ENCODE data around the gene SLIT3.

Gene SLIT3

DNA sequence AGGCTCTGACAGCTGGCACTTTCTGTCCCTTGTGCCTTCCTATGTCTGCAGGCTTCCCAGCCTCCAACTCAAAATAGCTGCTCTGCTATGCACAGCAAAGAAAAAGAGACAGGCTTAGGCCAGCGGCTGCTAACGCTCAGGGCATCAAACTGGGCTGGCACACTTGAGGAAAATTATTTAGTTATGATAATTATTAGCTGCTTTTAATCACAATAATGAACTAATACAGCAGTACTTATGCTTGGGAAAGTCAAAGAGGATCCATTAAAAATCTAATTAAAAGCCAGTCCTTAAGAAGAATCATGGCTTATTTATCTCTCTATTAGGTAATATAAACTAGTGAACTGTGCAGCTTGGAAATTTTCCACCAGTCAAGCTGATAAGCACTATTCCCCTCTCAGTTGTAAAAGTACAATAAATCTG is 233.2 kb downstream of the SLIT3 start:
- no peak for DNase-seq

- DNase-seq = no peak
Observed at GRCh38 chr5:169065400-169065799, 235.5 kb downstream of the SLIT3 start.

DNA sequence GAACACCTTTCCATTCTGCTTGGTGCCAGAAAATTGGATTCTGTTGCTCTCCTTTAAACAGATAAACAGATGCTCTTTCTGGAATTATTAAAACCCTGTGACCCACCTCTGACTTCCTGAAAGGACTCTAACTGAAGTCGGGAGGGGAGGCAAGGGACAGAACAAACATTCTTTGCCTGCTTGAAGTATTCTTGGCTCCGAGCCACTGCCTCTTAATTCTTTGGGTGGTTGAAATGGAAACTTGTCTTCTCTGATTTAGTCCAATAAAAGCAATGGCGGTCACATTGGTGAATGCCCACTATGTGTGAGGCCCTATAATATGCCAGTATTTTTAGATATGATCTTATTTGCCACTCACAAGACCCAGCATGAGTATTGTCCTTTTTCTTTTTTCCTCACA is 236.8 kb downstream of the SLIT3 start:
- DNase-seq = no peak

DNA sequence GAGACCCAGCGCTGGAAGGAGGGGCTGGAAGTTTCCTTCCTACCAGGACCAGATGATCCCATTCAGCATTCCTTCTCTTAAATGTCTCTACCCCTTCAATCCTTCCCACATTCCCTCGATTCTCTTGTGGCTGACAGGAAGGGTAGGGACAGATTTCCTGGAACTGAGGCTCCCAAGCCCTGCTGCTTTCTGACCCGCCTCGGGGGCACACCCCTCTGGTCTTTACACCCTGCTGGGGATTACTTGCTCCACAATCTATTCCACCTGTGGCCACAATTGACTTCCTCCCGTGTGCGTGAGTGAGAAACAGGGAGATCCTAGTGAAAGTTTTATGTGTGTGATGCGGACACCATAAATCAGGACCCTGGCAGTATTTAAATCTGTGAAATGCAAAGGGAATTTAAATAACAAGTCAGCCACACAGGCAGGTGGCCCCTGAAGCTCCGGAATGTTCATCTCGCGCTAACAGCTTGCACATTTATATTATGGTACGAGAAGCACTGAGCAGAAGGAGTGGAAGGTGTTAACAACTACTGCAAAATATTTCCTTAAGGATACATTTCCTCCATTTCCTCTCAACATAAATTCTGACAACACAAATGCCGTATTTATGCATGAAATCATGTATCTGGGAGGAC is 237.5 kb downstream of the SLIT3 start:
- no peak for DNase-seq

DNA sequence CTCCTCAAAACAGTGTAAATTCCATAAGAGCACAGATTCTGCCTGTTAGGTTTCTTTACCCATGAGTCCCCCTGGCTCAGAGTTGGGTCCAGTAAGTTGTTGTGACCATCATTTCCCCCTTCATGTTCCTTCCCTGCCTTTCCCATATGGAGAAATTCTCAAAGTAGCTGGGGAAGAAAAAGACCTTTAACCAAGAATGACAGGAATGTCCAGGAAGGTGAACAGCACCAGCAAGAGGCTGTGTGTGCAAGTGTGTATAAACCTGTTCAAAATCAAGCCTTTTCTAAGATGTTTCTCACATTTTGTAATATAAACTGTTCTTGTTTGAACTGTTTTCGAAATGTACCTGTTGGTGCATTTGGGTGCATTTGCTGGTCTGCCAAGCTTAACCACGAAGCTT is 238.2 kb downstream of the SLIT3 start:
- no peak for DNase-seq

DNA sequence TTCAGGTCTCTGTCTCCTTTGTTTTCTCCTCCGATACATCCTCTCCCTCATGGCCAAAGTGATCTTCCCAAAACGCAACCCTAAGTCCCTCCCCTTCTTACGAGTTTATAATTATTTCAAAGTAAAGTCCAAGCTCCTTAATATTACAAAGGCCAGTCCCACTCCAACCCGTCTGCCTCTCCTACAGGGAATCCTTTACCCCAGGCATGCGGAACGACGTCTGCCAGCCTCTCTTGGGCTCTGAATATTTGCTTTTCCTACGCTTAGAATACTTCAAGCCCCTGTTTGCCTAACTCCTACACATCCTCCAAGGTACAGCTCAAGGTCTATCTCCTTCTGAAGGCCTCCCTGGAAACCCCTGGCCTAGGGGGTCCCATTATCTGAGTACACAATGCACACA is 246.4 kb downstream of the SLIT3 start:
- DNase-seq = no peak

DNA sequence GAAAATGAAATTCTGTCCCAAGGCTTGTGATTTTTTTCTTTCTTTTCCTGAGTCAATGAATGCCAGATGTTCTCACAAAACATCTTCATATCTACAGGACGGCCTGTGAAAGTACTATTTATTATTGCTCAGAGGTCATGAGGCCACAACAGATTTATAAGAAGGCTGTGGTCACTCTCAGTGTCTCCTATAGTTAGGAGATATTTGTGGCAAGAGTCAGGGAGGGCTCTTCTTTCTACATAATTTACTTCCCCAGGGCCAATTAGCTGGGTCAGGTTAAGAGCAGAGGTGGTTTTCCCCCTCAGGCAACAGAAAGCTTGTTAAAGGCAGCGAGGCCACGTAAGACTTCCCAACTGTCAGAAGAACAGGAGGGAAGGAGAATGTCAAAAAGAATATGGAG is 248.7 kb downstream of the SLIT3 start:
- DNase-seq = no peak

DNA sequence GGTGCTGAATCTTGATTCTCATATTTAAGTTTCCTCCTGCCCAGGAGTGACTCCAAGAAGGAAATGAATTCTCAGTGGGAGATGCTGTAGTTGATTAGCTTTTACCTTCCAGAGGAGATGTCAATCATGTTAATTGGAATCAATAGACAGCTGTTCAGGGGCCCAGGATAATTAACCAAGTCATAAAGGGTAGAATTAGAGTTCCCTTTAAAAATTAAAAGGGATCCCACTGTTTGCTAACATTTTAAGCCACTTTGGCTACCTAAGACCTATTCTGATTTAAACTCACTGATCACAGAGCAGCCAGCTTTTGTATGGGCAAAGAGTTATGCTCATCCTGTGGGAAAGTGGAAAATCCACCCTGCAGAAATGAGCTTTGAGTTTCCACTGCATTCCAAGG is 249.6 kb downstream of the SLIT3 start:
- DNase-seq = no peak

GRCh38 chr5:169050636-169051035 is 250.3 kb downstream of the SLIT3 start:
- no peak for DNase-seq

- DNase-seq = no peak
Observed at GRCh38 chr5:169050146-169050571, 250.8 kb downstream of the SLIT3 start.

GRCh38 chr5:169049712-169050111 is 251.2 kb downstream of the SLIT3 start:
- DNase-seq = no peak

DNA sequence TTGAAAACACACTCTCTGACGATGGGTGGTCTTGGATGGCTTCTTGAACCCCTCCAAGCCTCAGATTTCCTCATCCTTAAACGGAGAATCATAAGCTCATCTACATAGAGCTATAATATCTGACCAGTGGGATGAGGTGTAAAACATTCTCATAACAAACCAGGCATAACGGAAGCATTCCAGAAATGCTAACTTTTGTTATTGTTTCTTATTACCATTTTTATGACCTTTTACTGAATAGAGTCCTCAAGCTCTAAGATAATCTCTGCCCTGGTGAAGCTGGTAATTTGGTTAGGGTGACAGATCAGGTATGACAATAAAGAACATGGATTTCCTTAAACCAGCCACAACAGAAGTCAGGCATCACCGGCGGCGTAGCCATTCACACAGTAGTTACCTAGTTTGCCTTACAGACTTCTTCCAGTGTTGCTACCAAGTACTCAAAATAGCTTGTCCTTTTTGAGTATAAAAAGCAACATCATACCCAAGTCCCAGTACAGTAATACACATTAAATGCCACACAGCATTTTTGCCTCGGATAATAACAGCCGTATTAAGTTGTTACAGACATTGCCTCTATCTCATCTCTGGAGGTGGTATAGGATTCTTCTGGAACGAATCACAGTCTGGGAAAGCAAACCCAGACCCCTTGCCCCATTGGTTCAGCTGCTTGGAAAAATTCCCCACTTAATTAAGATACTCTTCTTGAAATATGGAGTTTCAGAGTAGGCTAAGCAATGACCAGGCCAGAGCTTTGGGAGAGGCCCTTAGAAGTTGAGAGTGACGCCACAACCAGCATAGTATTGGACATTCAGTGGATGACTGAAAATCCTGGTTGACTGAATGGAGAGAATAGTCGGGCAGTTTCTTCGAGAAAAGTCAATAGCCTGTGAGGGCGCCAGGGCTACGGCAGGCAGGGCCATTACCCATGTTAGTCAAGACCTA is 252.5 kb downstream of the SLIT3 start:
- no peak for DNase-seq

- DNase-seq = no peak
Observed at GRCh38 chr5:169044962-169045361, 256.0 kb downstream of the SLIT3 start.

DNA sequence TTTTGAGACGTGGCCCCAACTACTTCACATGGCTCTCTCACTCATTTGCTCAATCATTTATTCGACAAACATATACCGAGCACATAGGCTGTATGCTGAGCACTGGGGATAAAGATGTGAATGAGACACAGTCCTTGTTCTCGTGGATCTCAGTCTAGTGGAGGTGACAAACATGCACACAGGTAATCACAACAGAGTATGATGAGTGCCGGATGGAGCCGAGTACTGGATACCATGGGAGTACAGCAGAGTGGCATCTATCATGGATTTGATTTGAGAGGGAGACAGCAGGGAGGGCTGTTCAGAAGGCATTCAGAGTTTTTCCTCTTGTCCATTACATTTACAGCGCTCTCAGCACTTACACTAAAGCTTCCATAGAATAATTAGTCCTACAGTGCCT is 259.8 kb downstream of the SLIT3 start:
- DNase-seq = no peak

- no peak for DNase-seq
Observed at GRCh38 chr5:169039592-169039991, 261.3 kb downstream of the SLIT3 start.

DNA sequence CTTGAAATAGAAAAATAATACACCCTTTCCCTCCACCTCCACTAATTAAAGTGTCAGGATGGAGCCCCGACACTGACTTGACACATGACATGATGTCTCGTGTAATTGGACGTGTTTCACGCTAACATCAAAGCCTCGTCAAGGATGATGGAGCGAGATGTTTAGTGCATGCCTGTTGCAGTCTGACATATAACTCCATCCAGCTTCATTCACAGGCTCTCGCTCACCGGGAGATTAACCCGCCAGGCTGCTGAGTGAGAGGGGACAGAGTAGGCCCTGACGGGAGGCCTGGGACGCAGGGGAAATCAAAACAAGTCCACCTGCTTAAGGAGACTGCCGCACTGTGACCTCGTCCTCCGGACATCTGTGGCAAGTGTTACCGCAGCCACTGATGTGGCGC is 263.5 kb downstream of the SLIT3 start:
- no peak for DNase-seq

- no peak for DNase-seq
Observed at GRCh38 chr5:169036079-169036805, 264.7 kb downstream of the SLIT3 start.

DNA sequence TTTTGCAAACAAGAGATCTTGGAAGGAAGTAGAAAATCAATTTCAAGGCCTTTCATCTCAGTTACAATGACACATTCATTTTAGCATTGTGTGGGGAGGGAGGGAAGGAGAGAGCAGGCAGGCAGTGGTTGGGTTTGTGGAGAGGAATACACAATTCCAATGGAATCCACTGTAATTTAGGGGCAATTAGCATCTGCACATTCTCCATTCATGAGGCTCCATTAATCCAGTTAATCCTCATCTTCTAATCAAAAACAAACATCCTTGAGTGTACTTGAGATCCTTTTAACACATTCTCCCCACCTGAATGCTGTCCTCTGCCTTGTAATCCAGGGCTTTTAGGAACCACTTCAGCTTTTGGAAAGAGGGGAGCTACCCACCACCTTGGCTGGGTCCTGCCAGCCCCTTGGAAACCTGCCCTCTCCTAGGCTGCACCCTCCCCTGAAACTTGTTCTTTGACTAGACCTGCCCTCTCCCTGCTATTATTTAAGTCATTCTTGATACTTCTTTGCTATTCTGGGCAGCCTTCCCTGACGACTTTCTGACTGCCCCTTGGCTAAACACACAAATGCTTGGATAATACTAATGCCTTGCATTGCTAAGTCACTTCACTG is 271.2 kb downstream of the SLIT3 start:
- no peak for DNase-seq

DNA sequence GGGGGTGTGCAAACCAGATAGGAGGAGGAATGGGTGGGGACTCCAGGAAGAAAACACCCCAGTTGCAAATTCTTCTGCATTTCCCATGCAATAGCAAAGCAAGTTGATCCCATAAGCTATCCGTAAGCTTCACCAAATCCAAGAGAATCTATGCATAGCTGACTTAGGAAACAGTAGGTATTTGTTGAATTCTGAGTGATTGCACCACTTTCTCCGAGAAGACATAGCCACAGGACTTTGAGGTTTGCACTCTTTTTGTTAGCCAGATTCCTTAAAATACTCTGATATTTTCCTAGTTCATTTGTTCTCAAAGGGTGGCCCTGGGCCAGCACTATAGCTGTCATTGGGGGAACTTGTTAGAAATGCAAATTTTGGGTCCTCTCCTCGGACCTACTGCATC is 271.9 kb downstream of the SLIT3 start:
- no peak for DNase-seq

- DNase-seq = no peak
Observed at GRCh38 chr5:169027501-169028061, 273.4 kb downstream of the SLIT3 start.

- no peak for DNase-seq
Observed at GRCh38 chr5:169025491-169025890, 275.4 kb downstream of the SLIT3 start.

GRCh38 chr5:169024421-169024820 is 276.5 kb downstream of the SLIT3 start:
- DNase-seq = no peak

- no peak for DNase-seq
Observed at GRCh38 chr5:169022718-169023117, 278.2 kb downstream of the SLIT3 start.

All from 8988T (cell line).